ENCODE data around the gene TAS2R3.

The TAS2R3 gene

GRCh38 chr7:141729020-141729419 is 34.9 kb upstream of the TAS2R3 start:
- TF ChIP-seq CTCF (conservative IDR thresholded peaks at IDR 0.05; ENCODE audit: low read depth) = no peak
- CTCF ChIA-PET = interaction anchor here (1.0 kb wide), 1 partner anchor 9 kb away, joined by 3 read pairs; the partner anchor contains the start of gene SSBP1

GRCh38 chr7:141731476-141732149 is 32.3 kb upstream of the TAS2R3 start:
- DNase-seq (ENCODE audit: low spot score) = no peak
- H3K27ac ChIP-seq = no peak overlapping the region
- ChIA-PET CTCF (no interaction called here), POLR2A (ENCODE audit: low non-redundant PET) (no interaction called here)
- no peak for TF ChIP-seq CTCF (conservative IDR thresholded peaks at IDR 0.05; ENCODE audit: low read depth)

More at GRCh38 chr7:141729020-141729419, 34.9 kb upstream of the TAS2R3 start:
- DNase-seq (ENCODE audit: low spot score) = no peak
- POLR2A ChIA-PET (ENCODE audit: low non-redundant PET) = no interaction called here
- H3K27ac ChIP-seq = no peak overlapping the region

GRCh38 chr7:141737118-141737835 is 26.6 kb upstream of the TAS2R3 start:
- peak; percentile 8 for DNase-seq (ENCODE audit: low spot score)
- peak overlapping the region; percentile 88 for H3K27ac ChIP-seq
- TF ChIP-seq CTCF (conservative IDR thresholded peaks at IDR 0.05; ENCODE audit: low read depth) = no peak
- POLR2A ChIA-PET (ENCODE audit: low non-redundant PET) = no interaction called here
- CTCF ChIA-PET = interaction anchor here (0.6 to 1.3 kb wide), 3 partner anchors 11 to 622 kb away, joined by 4 to 6 read pairs (median 6); no protein-coding TSS in a partner anchor

- peak; percentile 99 for TF ChIP-seq CTCF (conservative IDR thresholded peaks at IDR 0.05; ENCODE audit: low read depth)
- peak within 1 kb of the TSS; percentile 88 for H3K27ac ChIP-seq
- POLR2A ChIA-PET (ENCODE audit: low non-redundant PET) = no interaction called here
- CTCF ChIA-PET = interaction anchor here (0.6 to 1.3 kb wide), 6 partner anchors 9 to 623 kb away, joined by 3 to 6 read pairs (median 4); no protein-coding TSS in a partner anchor
- peak; percentile 85 for DNase-seq (ENCODE audit: low spot score)
Observed at GRCh38 chr7:141737836-141738591, 25.9 kb upstream of the TAS2R3 start, which contains the start of gene SSBP1. TSS of gene SSBP1 (plus strand) at chr7:141738358. CDS start at chr7:141739167, 809 bp downstream.

GRCh38 chr7:141738592-141739013 is 25.3 kb upstream of the TAS2R3 start:
- POLR2A ChIA-PET (ENCODE audit: low non-redundant PET) = no interaction called here
- no peak for DNase-seq (ENCODE audit: low spot score)
- CTCF ChIA-PET = interaction anchor here (0.6 to 1.3 kb wide), 3 partner anchors 8 to 38 kb away, joined by 3 to 6 read pairs (median 3); no protein-coding TSS in a partner anchor
- TF ChIP-seq CTCF (conservative IDR thresholded peaks at IDR 0.05; ENCODE audit: low read depth) = no peak
- peak overlapping the region; percentile 88 for H3K27ac ChIP-seq

- ChIA-PET CTCF (no interaction called here), POLR2A (ENCODE audit: low non-redundant PET) (no interaction called here)
- no peak for DNase-seq (ENCODE audit: low spot score)
- TF ChIP-seq CTCF (conservative IDR thresholded peaks at IDR 0.05; ENCODE audit: low read depth) = no peak
- no peak overlapping the region for H3K27ac ChIP-seq
Observed at GRCh38 chr7:141739250-141739649, 24.6 kb upstream of the TAS2R3 start.
